ENCODE data around the gene DNM3.

DNM3 gene

DNA sequence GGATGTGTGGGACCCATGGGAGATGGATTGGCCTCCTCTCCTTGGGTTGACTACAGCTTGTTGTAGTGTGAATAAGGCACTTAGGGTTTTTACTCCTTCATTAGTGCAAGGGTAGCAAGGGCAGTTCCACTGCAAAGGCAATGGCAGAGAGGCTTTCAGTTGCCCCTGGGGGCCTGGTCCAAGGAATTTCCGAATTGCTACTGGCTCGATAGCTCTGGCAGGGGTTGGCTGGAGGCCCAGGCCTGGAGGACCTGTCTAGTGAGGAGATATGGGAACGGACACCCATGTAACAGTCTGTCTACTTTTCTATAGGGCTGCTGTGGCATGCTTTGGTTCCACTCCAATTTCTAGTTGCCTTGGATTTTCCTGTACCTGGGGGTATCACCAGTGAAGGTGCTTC is 360.3 kb downstream of the DNM3 start:
- no peak for DNase-seq

DNA sequence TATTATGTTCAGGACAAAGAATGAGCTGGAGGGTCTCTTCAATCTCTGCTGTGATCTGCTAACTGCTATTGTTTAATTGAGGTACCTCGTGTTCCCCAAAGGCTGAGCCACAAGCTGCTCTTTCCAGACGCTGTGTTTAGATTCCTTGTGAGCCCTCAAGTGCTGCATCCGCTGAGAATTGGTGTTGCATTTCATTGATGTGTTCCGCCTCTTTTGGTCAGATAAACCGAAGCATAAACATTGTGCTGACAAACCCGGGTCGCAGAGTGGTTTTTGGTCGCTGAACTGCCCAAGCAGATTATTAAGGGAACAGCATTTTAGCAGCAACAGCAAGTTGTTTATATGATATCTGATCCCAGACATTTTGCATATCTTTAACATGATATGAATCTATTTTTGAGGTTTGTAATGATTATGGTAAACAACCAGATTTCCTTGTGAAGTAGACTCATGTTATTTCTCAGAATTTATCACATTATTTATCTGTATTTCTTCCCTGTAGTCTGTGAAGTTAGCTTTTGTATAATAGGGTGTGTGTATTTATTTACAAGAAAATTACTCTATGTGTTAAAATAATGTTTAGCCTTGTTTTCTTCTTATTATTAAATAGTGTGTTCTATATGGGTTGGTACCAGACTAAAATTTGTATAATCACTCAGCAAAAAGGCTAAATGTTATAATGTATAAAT is 362.0 kb downstream of the DNM3 start:
- DNase-seq = peak; percentile 27 to 75

DNA sequence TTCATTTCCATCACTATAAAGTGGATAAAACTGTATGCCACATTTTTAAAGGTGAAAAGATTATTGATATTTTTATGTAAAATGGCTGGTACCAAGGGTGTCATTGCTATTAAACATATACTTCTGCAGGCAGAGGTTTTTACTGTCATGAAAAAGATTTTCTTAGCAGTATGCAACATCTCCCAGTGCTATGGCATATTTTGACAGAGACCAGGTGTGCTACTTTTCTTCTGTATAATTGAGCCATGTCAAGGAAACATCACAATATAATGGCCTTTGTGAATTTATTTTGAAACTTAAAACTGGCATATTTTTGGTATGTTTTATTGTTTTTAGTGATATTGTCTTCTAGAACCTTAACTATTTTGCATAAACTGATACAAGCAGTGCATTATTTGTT is 362.6 kb downstream of the DNM3 start:
- no peak for DNase-seq

DNA sequence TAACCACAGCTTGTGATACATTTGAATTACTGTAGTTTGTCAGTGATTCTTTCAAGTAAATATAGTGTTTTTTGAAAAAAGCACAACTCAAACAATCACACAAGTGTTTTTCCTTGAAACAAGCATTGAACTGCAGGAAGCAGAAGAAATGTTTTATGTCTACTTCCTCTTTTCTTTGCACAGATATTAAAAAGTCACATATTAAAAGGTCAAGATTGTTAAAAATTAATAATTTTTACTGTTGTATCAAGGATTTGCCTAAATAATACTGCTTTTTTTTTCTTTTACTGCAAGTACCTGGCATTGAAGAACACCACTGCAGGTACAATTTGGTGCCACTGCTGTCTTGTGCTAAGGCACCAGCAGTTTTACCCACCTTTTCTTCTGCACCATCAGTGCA is 365.0 kb downstream of the DNM3 start:
- DNase-seq = no peak

DNA sequence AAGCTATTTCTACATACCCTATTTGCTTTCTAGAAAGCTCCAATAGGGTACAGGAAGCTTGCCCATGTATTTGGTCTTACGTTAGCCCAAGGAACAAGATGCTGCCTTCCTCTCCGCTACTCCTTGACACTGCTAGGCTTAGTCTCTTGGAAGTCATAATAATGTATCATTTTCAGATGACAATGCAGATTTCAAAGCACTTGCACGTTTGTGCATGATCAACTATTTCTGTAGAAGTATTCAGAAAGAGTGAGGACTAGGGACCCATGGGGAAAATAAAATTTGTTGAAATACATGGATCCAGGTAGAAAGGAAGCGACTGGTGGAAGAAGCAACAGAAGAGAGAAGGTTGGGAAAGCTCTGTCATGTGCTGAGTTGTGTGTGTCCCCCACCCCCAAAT is 367.3 kb downstream of the DNM3 start:
- DNase-seq = no peak

DNA sequence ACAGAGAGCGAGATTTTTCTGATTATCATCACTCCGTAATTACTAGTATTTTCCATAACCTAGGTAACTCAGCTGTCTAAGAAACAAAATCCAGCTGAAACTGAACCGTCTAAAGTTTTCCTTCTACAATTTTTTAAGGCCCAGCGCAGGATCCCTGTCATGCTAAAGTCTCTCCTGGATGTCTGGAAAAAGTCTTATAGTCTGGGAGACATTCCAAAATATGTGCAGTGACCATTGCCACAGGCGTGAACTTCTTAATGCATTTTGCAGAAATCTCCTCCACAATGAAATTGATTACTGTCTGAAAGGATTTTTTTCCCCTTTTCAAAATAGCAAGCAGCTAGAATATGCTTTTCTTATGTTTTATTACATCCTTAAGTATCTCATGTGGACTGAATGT is 369.9 kb downstream of the DNM3 start:
- no peak for DNase-seq

DNA sequence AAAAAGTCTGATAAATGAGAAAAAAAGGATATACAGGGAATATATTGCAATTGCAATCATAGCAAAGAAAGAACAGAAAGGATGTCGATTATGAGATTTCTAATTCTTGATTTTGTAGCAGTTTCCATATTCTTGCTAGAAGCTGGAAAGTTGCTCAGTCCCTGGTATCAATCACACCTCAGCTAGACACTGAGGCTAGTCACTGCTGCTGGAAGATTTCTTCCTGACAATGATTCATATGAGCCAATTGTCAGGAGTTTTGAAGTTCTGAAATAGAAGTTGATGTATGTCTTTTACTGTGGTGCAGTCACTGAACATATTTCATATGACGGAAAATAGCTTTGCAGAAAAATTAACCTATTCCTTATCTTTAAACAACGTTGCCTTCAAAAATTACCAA is 370.8 kb downstream of the DNM3 start:
- no peak for DNase-seq

DNA sequence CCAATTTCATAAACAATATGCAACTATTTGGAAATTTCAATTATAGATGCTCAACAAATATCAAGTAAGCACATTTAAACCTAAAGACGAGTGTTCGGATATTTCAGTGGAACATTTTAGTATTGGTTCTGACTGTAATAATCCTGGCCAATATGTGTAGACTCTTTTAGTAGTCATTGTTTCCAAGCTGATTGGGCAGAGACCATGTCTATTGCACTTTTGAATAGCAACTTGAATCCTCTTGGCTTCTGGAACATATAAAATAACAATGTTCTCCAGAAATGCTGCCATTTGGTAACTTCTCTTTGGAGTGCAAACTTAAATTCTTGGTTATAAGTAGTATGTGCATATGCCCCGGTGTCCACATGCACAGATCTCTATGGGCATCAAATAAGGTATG is 373.7 kb downstream of the DNM3 start:
- no peak for DNase-seq

DNA sequence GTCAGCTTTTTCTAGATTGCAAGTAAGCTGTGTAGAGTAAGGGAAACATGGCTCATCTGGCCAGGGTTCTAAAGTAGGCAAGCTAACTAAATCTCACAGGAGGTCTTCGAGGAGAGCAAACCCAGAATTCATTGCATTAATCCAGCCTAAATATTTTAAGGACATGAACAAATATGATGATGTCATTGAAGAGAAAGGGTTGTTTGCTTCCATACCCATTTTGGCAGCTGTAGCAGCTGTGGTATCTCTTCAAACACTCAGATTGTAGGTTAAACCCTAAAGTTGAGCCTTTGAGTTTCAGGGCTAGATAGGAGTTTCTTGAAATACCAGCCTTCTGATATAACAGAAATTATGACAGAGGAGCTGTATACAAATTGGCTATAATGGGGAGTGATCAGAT is 378.7 kb downstream of the DNM3 start:
- DNase-seq = no peak

DNA sequence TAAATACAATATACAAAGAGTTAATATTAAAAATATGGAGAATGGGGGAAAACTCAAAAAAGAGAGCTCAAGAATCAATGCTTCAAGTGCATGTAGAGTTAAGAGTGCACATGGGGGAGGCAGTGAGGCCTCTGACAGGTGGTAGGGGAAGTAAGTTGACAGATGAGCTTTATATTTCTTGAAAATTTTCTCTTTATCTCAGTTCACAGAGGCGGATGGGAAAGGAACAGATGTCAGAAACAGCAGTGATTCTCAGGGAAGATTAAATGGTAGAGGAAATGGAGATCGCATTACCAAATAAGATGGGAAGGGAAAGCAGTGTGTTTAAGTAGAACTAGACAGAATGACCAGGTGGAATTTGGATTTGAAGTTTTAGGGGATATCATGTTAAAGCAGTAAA is 379.1 kb downstream of the DNM3 start:
- DNase-seq = no peak

DNA sequence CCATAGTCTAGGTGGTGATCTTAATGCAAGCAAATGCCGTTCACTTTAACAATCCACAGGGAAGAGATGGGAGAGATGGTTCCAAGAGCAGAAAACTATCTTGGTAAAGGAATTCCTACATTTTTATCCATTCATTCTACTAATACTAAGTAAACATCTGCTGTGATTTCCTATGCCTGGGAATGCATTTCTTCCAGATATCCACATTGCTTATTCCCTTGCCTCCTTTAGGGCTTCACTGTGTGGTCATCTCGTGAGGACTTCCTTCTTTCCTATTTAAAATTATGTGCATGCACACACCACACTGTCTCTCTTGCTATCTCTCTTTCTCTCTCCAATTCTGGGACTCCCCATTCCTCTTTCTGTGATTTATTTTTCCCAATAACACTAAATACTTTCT is 380.1 kb downstream of the DNM3 start:
- no peak for DNase-seq

DNA sequence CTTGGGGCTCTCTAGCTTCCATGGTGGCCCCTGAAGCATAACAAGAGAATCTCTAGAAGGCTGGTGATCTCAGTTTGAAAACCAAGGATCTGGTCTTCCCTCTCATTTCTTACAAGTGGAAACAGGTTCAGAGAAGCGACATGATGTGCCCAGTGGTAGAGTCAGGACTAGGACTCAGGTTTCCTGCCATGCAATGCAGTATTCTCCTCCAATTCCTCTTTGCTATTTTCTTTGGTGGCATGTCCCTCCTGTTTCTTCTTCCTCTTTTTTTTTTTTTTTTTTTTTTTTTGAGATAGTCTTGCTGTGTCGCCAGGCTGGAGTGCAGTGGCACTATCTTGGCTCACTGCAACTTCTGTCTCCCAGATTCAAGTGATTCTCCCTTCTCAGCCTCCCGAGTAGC is 383.6 kb downstream of the DNM3 start:
- DNase-seq = no peak

DNA sequence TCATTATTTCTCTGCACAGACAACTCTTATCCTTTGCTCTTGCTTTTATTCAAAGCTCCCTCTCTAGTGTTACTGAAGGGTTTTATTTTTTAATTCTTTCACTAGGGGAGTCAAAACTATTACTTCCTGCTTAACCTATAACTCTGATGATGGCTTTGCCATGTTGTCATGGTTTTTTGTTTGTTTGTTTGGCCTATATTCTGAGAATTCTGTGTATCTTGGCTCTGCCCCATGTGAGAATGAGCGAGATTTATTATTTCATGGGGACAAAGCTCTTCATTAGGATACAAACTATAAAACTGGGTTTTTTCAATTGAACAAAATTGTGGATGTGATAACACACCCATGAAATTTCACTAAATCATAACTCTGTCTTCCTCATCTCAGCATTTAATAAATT is 388.6 kb downstream of the DNM3 start:
- DNase-seq = no peak

DNA sequence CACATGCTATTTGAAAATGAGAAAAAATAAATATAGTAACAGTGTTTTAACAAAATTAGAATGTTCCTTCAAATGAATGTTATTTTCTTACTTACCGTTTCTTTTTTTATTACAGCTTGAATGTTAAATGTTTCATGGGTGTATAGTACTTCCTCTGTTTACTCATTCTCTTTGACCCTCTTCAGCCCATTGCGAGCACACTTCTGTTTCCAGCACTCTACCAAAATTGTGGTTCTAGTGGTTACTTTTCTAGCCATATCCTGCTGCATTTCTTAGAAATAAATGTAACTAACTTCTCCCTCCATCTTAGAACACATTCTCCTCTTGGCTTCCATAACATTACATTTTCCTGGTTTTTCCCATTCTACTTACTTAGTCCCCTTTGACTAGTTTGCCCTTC is 389.2 kb downstream of the DNM3 start:
- DNase-seq = no peak

DNA sequence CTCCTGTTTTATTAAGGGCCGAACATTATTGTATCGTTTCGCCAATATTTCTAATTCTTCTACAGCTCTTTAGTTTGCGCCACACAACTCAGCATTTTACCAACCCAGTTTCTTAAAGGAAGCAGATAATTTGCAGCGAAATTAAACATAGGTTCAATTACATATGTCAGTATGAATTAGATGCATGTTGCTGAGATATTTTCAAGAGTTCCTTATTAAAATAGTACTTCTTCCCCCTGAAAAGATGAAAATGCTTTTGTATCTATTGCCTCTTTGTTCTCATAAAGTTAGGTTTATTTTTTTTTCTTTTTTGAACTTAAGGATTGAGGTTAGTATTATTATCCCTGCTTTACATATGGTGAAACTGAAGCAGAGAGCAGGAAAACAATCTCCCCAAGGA is 395.7 kb downstream of the DNM3 start:
- no peak for DNase-seq

DNA sequence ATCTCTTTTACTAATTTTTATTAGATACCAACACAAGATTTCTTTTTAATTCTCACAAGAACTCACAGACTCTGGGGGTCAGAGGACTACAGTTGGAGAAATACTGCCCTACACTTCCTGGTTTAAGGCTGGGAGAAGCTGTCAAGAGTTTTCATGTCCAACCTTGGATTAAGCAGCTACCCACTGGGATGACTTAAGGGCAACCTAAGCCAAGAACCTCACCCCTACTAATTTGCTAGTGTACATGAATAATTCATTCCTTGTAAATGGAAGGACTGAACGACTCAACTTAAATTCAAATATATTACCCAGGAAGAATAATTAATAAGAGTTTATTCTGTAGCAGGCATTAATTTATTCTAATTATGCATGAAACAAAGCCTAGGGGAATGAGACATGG is 396.9 kb downstream of the DNM3 start:
- peak in 1 of 2 experiments; percentile 21 for DNase-seq

DNA sequence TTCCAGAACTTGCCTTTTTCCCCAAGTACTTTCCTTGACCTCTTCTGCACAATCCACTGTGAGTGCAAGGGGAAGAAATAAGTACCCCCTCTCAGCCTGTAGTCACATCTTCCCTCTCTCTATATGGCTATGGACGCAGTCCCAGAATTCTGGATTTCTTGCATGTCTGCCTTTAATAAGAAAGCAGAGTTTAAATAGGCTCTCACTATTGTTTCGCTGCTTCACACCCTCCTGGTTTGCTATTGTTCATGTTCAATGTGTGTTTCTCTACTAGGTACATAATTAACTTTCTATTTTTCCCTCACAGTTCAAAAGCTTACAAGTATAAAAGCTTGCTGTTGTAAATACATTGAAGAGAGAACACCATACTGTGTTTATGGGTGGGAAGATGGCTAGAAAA is 397.7 kb downstream of the DNM3 start:
- no peak for DNase-seq

DNA sequence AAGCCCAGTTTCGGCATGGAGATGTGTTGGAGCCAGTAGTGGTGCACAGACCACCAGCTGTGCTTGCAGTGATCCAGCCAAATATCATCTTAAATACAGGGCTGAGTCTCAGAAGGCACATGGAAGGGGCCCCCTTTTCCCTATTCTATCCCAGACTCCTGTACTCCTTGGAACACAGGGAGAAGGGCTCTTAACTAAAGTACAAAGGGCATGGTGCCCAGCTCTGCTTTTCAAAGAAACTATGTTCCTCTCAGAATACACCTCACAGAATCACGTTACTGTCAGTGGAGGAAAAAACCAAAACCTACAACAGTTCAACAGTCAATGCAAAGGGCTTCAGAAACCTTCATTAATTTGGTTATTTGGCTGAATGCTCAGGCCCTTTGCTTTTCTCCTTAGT is 398.6 kb downstream of the DNM3 start:
- DNase-seq = no peak

DNA sequence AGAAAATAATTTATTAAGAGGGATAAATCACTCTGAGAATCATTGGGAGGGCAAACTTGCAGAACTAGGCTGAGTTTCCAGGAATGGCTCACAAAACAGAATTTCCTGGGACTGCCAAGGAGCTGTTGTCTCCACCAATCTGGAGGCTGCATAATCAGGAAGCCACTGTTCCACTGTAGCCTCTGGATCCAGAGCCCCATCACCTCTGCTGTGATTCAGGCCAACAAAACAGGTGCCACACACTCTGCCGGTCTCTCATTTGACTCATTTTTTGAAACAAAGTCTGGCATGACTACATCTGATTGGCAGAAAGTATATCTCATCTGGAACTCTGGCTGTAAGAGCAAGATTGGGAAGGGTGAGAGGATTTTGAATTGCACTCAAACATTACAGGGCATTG is 400.2 kb downstream of the DNM3 start:
- no peak for DNase-seq

DNA sequence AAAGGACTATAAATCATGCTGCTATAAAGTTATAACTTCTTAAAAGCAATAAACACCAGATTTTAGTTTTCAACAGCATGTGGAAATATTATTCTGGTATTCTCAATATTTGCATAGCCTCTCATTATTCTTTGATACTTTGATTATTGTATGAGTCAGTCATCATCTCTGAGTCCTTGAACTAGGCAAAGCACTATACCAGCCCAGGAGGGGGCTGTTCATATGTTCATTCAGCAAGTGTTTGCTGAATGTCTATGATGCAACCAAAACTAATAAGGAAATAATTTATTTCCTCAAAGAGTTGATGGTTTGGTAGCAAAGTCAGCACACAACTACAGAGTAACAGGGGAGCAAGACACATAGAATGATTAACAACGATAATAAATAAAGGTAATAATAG is 403.6 kb downstream of the DNM3 start:
- no peak for DNase-seq

DNA sequence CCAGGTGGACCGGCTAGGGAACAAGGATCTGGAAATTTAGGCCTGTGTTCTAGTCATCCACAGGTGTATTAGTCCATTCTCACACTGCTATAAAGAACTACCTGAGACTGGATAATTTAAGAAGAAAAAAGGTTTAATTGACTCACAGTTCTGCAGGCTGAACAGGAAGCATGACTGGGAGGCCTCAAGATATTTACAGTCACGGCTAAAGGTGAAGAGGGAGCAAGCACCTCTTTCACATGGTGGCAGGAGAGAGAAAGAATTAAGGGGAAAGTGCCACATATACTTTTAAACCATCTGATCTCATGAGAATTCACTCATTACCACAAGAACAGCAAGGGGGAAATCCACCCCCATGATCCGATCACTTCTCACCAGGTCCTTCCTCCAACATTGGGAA is 404.5 kb downstream of the DNM3 start:
- no peak for DNase-seq

DNA sequence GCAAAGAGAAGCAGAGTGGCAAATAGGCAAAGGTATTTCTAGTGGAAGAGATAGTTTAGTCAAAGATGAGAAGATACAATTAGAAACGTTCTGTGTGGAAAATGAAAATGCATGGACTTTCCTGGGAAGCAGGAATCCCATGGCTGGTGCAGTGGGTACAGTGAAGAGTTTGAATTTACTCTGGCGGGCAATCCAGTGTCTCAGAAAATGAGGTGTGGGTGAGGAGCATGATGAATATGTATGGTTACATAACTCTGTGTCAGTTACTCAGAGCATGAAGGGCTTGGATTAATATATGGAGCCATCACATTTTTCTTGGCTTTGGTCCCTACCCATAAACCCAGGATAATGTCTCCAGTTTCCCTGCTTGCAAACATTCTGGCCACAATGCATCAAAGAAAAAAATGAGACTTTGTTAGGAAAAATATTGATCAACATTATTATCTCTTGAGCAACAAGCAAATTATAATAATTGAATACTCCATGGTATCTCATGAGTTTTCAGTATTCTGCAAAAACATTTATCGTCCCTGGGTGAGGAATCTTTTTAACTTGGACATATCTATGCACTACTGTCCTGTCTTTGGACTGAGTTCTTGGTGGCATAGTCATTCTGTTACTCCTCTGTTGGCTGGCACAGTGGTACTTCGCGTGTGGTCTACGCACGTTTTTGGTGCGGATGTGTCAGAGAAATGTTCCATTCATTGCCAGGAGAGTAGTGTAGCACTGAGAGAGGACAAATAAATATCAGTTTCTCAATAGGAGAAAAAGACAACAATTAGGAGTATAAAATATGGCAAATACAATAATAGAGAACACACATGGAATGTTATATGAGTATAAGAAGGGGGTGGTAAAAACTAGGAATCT is 405.5 kb downstream of the DNM3 start:
- no peak for DNase-seq

DNA sequence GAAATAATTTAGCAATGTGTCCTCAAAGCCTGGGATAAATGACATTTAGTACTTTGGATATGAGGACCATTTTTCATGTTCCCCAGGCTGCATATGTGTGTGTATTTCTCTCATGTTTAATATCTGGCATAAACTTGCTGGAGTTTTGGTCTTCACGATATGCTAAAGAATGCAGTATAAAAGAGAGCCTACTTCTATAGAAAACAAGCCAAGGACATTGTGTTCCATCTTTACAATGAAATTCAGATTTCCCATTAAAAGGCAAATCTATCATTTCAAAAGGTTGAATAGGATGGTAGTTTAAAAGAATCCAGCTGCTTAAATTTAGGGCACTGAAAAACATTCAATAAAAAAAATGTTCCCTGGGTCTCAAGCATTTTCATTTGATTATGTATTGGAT is 410.2 kb downstream of the DNM3 start:
- DNase-seq = no peak

DNA sequence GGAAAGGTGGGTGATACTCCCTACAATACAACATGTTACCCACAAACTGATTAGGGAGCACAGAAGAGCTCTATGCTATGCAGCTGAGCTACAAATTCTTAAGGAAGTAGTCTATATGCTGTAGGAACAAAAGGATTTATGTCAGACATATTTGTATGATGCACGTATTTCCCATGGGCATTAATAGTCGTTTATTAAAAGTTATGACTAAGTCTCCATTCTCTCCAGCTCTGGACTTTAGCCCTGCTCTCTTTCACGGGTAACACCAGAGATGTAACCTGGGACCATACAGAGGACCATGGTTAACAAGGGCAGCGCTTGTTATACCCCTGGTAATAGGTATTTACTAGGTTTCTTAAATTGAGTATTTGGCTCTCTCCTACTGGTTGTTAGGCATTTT is 411.0 kb downstream of the DNM3 start:
- no peak for DNase-seq

DNA sequence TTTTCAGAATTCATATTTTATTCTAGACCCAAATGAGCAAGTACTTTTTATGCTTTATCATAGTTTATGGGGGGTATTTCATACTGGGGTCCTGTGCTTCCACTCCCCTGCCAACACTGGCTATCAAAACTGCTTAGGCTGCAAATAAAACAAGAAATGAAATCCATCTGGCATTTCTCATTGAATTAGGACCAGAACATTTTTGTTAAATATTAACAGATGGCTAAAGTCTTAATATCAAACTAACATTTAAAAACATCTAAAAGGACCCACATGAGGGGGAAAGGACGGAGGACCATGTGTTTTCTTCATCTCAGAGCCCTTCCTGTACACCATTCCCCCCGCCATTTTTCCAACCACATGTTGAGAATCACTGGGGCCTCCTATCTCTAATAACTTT is 411.7 kb downstream of the DNM3 start:
- no peak for DNase-seq
